GM18873 (cell line): Measurements from ENCODE around the gene URM1.
"Not testable (repeated sequence)": the region's sequence is repeated elsewhere in the genome, so short reads cannot be mapped to it uniquely, and the experiment has no call there.

Experiments
- ATAC-seq: cut with Tn5 transposase; IDR thresholded peaks from one replicate; pipeline ENCODE4 v1.9.1; 2021; ENCODE audit warnings: mild to moderate bottlenecking, moderate library complexity, moderate number of reproducible peaks; ENCODE audit not compliant: unreplicated experiment, low FRiP score

URM1 gene

GRCh38 chr9:128405077-128405779 lies 34.1 kb downstream of the URM1 start:
- ATAC-seq, result no peak

- no peak for ATAC-seq
Observed at GRCh38 chr9:128405780-128406171, 34.6 kb downstream of the URM1 start.

GRCh38 chr9:128406848-128407391 lies 35.7 kb downstream of the URM1 start:
- ATAC-seq, result no peak

- no peak for ATAC-seq
Observed at GRCh38 chr9:128408963-128409431, 37.8 kb downstream of the URM1 start.

GRCh38 chr9:128409450-128409849 lies 38.3 kb downstream of the URM1 start:
- no peak for ATAC-seq

GRCh38 chr9:128409978-128410377 lies 38.8 kb downstream of the URM1 start:
- no peak for ATAC-seq

- ATAC-seq, result no peak
Observed at GRCh38 chr9:128411364-128412119, 40.4 kb downstream of the URM1 start.

- no peak for ATAC-seq
Observed at GRCh38 chr9:128412120-128412790, 41.1 kb downstream of the URM1 start.

- ATAC-seq, result not testable (repeated sequence)
Observed at GRCh38 chr9:128413728-128414127, 42.6 kb downstream of the URM1 start.

GRCh38 chr9:128414461-128414860 lies 43.3 kb downstream of the URM1 start:
- ATAC-seq, result no peak

GRCh38 chr9:128415281-128415680 lies 44.1 kb downstream of the URM1 start:
- no peak for ATAC-seq

- ATAC-seq, result no peak
Observed at GRCh38 chr9:128416014-128416413, 44.8 kb downstream of the URM1 start.

- no peak for ATAC-seq
Observed at GRCh38 chr9:128416432-128417019, 45.4 kb downstream of the URM1 start.

GRCh38 chr9:128419061-128419925 lies 48.1 kb downstream of the URM1 start:
- no peak for ATAC-seq

GRCh38 chr9:128420060-128420650 lies 49.0 kb downstream of the URM1 start:
- ATAC-seq, result no peak

- ATAC-seq, result no peak
Observed at GRCh38 chr9:128420651-128421481, 49.7 kb downstream of the URM1 start, which contains the start of gene CERCAM. Gene CERCAM, plus strand, starts transcription at chr9:128420857. Its CDS starts 21 bp downstream, at chr9:128420878.

- no peak for ATAC-seq
Observed at GRCh38 chr9:128421482-128421996, 50.4 kb downstream of the URM1 start.
